ENCODE measurements around the gene SUN2.

DNA sequence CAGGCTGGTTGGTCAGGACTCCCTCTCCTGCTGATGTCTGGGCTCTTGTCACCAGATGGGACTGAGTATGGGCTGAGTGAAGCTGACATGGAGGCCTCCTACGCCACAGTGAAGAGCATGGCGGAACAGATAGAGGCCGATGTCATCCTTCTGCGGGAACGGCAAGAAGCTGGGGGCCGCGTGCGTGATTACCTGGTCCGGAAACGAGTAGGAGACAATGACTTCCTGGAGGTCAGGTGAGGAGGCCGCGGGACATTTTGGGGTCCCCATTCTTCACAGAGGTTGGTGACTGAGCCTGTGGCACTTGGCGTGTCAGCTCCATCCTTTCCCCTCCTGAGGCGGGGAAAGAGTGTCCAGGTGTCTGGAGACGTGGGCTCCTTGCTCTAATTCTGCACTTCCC is 39.9 kb downstream of the SUN2 start:
- TF ChIP-seq, protein P1, sequence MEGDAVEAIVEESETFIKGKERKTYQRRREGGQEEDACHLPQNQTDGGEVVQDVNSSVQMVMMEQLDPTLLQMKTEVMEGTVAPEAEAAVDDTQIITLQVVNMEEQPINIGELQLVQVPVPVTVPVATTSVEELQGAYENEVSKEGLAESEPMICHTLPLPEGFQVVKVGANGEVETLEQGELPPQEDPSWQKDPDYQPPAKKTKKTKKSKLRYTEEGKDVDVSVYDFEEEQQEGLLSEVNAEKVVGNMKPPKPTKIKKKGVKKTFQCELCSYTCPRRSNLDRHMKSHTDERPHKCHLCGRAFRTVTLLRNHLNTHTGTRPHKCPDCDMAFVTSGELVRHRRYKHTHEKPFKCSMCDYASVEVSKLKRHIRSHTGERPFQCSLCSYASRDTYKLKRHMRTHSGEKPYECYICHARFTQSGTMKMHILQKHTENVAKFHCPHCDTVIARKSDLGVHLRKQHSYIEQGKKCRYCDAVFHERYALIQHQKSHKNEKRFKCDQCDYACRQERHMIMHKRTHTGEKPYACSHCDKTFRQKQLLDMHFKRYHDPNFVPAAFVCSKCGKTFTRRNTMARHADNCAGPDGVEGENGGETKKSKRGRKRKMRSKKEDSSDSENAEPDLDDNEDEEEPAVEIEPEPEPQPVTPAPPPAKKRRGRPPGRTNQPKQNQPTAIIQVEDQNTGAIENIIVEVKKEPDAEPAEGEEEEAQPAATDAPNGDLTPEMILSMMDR (conservative IDR thresholded peaks at IDR 0.05 in 1 of 2, IDR thresholded peaks at IDR 0.05 in 1 of 2; ENCODE audit: low read depth in 1 of 2, low read length in 2 of 2), result no peak
- no peak for TF ChIP-seq EZH2 (IDR thresholded peaks at IDR 0.05; ENCODE audit: low read length, missing control alignments)

Data from fibroblast of lung (primary cell).